Neural cell (in vitro differentiated cells): ENCODE data around the gene SH3RF3. TPM values are rescaled to one million over a fixed set of nuclear protein-coding genes. Genes with fewer than 3 reads are reported as not detected.

Source experiments
- H2AFZ ChIP-seq: fragments of 200-600, 300-800 bp; sonication (generic), shearing (Covaris generic); 2 replicates; pipeline ENCODE4 v1.6.0; 2014; ENCODE audit warnings: low read depth, mild to moderate bottlenecking, antibody characterized with exemption, low read length, moderate library complexity
- H3F3A ChIP-seq: fragments of 200-600 bp; shearing (Covaris generic); 2 replicates; pipeline ENCODE4 v1.6.1; 2016; ENCODE audit warnings: mild to moderate bottlenecking, moderate library complexity, mixed read lengths, antibody characterized with exemption, low read length; ENCODE audit not compliant: insufficient read depth, poor library complexity, severe bottlenecking
- H3K27ac ChIP-seq: fragments of 200-600, 300-800 bp; sonication (generic), shearing (Covaris generic); 2 replicates; pipeline ENCODE4 v1.5.1; 2014; ENCODE audit warnings: mild to moderate bottlenecking, low read length, moderate library complexity
- H3K27me3 ChIP-seq: fragments of 300-800, 200-600 bp; sonication (generic), shearing (Covaris generic); 2 replicates; pipeline ENCODE4 v1.6.0; 2014; ENCODE audit warnings: mild to moderate bottlenecking, low read depth, low read length, moderate library complexity; ENCODE audit not compliant: insufficient read depth
- H3K36me3 ChIP-seq: fragments of 300-800, 200-600 bp; sonication (generic), shearing (Covaris generic); 2 replicates; pipeline ENCODE4 v1.5.1; 2014; ENCODE audit warnings: mild to moderate bottlenecking, antibody characterized with exemption, low read length, moderate library complexity; ENCODE audit not compliant: insufficient read depth
- H3K4me2 ChIP-seq: fragments of 300-800, 200-600 bp; sonication (generic), shearing (Covaris generic); 2 replicates; pipeline ENCODE4 v1.6.0; 2014; ENCODE audit warnings: mild to moderate bottlenecking, low read length
- H3K4me3 ChIP-seq: fragments of 300-800, 200-600 bp; sonication (generic), shearing (Covaris generic); 2 replicates; pipeline ENCODE4 v1.5.1; 2014; ENCODE audit warnings: mild to moderate bottlenecking, low read length, moderate library complexity
- H3K79me2 ChIP-seq: fragments of 200-600 bp; shearing (Covaris generic); replicated peaks from 2 replicates; pipeline ENCODE4 v1.6.0; 2014; ENCODE audit warnings: mild to moderate bottlenecking, low read length, moderate library complexity; ENCODE audit not compliant: insufficient read depth
- H3K9ac ChIP-seq: fragments of 300-800, 200-600 bp; sonication (generic), shearing (Covaris generic); 2 replicates; pipeline ENCODE4 v1.6.1; 2016; ENCODE audit warnings: mild to moderate bottlenecking, low read length, mixed read lengths
- H3K9me2 ChIP-seq: fragments of 200-600 bp; shearing (Covaris generic); 2 replicates; pipeline ENCODE4 v1.6.1; 2016; ENCODE audit warnings: mild to moderate bottlenecking, low read length, mixed read lengths; ENCODE audit not compliant: insufficient read depth
- H3K9me3 ChIP-seq: fragments of 200-600, 300-800 bp; sonication (generic), shearing (Covaris generic); 2 replicates; pipeline ENCODE4 v1.6.1; 2016; ENCODE audit warnings: mild to moderate bottlenecking, mixed run types, low read length, moderate library complexity, mixed read lengths
- H4K20me1 ChIP-seq: fragments of 200-600 bp; shearing (Covaris generic); 2 replicates; pipeline ENCODE4 v1.6.1; 2016; ENCODE audit warnings: mild to moderate bottlenecking, mixed run types; ENCODE audit not compliant: insufficient read depth
- CTCF ChIP-seq: fragments of 450-650 bp; IDR thresholded peaks from 2 replicates; pipeline ENCODE4 v1.5.1; 2014; ENCODE audit warnings: antibody characterized with exemption, mild to moderate bottlenecking, moderate library complexity; ENCODE audit not compliant: poor library complexity, severe bottlenecking
- EP300 ChIP-seq: fragments of 450-650 bp; conservative IDR thresholded peaks from 2 replicates; pipeline ENCODE4 v1.6.1; 2014; ENCODE audit warnings: antibody characterized with exemption, mild to moderate bottlenecking, moderate library complexity; ENCODE audit not compliant: poor library complexity, severe bottlenecking
- EZH2 ChIP-seq: fragments of 200-600, 300-800 bp; shearing (Covaris generic), sonication (generic); IDR thresholded peaks from 2 replicates; pipeline ENCODE4 v1.6.1; 2014; ENCODE audit warnings: antibody characterized with exemption, low read length, borderline replicate concordance, mild to moderate bottlenecking; ENCODE audit not compliant: insufficient read depth, poor library complexity, severe bottlenecking
- MXI1 ChIP-seq: fragments of 450-650 bp; conservative IDR thresholded peaks from 2 replicates; pipeline ENCODE4 v1.6.1; 2014; ENCODE audit warnings: antibody characterized with exemption, mild to moderate bottlenecking; ENCODE audit not compliant: poor library complexity, severe bottlenecking
- POLR2AphosphoS5 ChIP-seq: IDR thresholded peaks from 2 replicates; pipeline ENCODE4 v1.6.1; 2012
- RAD21 ChIP-seq: fragments of 450-650 bp; conservative IDR thresholded peaks from 2 replicates; pipeline ENCODE4 v1.6.1; 2014; ENCODE audit warnings: antibody characterized with exemption, mild to moderate bottlenecking, moderate library complexity
- REST ChIP-seq: IDR thresholded peaks from 2 replicates; pipeline ENCODE4 v1.6.1; 2012; ENCODE audit warnings: borderline replicate concordance
- SMC3 ChIP-seq: fragments of 450-650 bp; conservative IDR thresholded peaks from 2 replicates; pipeline ENCODE4 v1.6.1; 2014; ENCODE audit warnings: antibody characterized with exemption, mild to moderate bottlenecking, moderate library complexity; ENCODE audit not compliant: poor library complexity
- TAF1 ChIP-seq: IDR thresholded peaks from 2 replicates; pipeline ENCODE4 v1.6.1; 2012; ENCODE audit warnings: low read depth
- polyA plus RNA-seq: library from polyadenylated mRNA; depleted of rRNA; stranded (reverse); fragments of >200 nt; gene quantifications from 2 replicates; pipeline ENCODE4 v1.2.3, GENCODE V29; 2014

Gene SH3RF3
- polyA plus RNA-seq, 1 donor from 2014 or later = 0.53 TPM

GRCh38 chr2:109186656-109187250 is 57.7 kb downstream of the SH3RF3 start:
- Histone ChIP-seq H3K9ac (no peak overlapping the region), H3K36me3 (no peaks in the 10 kb centered on the region), H3K27ac (no peak overlapping the region), H3K9me2 (no peaks in the 10 kb centered on the region), H4K20me1 (no peaks in the 10 kb centered on the region), H3K9me3 (no peaks in the 10 kb centered on the region), H3K27me3 (no peaks in the 10 kb centered on the region), H3F3A (no peaks in the 10 kb centered on the region), H3K4me2 (no peak overlapping the region), H2AFZ (no peak overlapping the region), H3K79me2 (no peaks in the 10 kb centered on the region), H3K4me3 (no peak overlapping the region)
- TF ChIP-seq TAF1 (no peak), MXI1 (no peak), EZH2 (no peak), CTCF (no peak), RAD21 (no peak), POLR2AphosphoS5 (no peak), SMC3 (no peak), EP300 (no peak), REST (no peak)

GRCh38 chr2:109187711-109188495 is 58.9 kb downstream of the SH3RF3 start:
- no peaks in the 10 kb centered on the region for H3F3A ChIP-seq
- no peaks in the 10 kb centered on the region for H3K9me2 ChIP-seq
- no peak overlapping the region for H3K4me3 ChIP-seq
- H2AFZ ChIP-seq = no peak overlapping the region
- no peak overlapping the region for H3K27ac ChIP-seq
- no peak overlapping the region for H3K9ac ChIP-seq
- H3K4me2 ChIP-seq = no peak overlapping the region
- H4K20me1 ChIP-seq = no peaks in the 10 kb centered on the region
- no peaks in the 10 kb centered on the region for H3K27me3 ChIP-seq
- no peaks in the 10 kb centered on the region for H3K36me3 ChIP-seq
- no peaks in the 10 kb centered on the region for H3K79me2 ChIP-seq
- TF ChIP-seq POLR2AphosphoS5 (no peak), MXI1 (no peak), REST (no peak), EP300 (no peak), EZH2 (no peak)
- no peaks in the 10 kb centered on the region for H3K9me3 ChIP-seq
